ENCODE measurements around the gene ZNF571.

Gene ZNF571

GRCh38 chr19:37551129-37551993 is 43.2 kb downstream of the ZNF571 start:
- peak overlapping the region; percentile 43 for H3K27ac ChIP-seq (ENCODE audit: insufficient read depth, low read length, poor library complexity, severe bottlenecking)
- H3K36me3 ChIP-seq (ENCODE audit: control insufficient read depth, insufficient read depth, low read length), result no peaks in the 10 kb centered on the region
- H3K27me3 ChIP-seq (replicated peaks; ENCODE audit: control insufficient read depth, insufficient read depth, low read length, poor library complexity, severe bottlenecking), result no peaks in the 10 kb centered on the region
- peaks cover 59% of the 10 kb centered on the region for H3K9me3 ChIP-seq (ENCODE audit: control insufficient read depth, low read length)
- no peaks in the 10 kb centered on the region for H3K4me1 ChIP-seq (ENCODE audit: control insufficient read depth, insufficient read depth, low read length, poor library complexity, severe bottlenecking)
- peak; percentile 11 to 47 (median 36) for DNase-seq
- H3K4me3 ChIP-seq (ENCODE audit: insufficient read depth, low read depth, low read length, poor library complexity, severe bottlenecking), result peak overlapping the region; percentile 53

DNA sequence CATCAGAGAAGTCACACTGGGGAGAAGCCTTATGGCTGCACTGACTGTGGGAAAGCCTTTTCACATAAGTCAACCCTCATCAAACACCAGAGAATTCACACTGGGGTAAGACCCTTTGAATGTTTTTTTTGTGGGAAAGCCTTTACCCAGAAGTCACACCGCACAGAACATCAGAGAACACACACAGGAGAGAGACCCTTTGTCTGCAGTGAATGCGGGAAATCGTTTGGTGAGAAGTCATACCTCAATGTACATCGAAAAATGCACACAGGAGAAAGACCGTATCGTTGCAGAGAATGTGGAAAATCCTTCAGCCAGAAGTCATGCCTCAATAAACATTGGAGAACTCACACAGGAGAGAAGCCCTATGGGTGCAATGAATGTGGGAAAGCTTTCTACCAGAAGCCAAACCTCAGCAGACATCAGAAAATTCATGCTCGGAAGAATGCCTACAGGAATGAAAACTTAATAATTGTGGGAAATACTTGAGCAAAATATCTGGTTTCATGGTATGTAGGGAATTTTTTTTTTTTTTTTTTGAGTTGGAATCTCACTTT is 57.1 kb downstream of the ZNF571 start:
- Histone ChIP-seq H3K27ac (ENCODE audit: insufficient read depth, low read length, poor library complexity, severe bottlenecking) (no peak overlapping the region), H3K27me3 (replicated peaks; ENCODE audit: control insufficient read depth, insufficient read depth, low read length, poor library complexity, severe bottlenecking) (no peaks in the 10 kb centered on the region), H3K36me3 (ENCODE audit: control insufficient read depth, insufficient read depth, low read length) (peaks cover 42% of the 10 kb centered on the region), H3K4me3 (ENCODE audit: insufficient read depth, low read depth, low read length, poor library complexity, severe bottlenecking) (no peak overlapping the region), H3K9me3 (ENCODE audit: control insufficient read depth, low read length) (peaks cover 49% of the 10 kb centered on the region), H3K4me1 (ENCODE audit: control insufficient read depth, insufficient read depth, low read length, poor library complexity, severe bottlenecking) (no peaks in the 10 kb centered on the region)
- DNase-seq, result no peak

DNA sequence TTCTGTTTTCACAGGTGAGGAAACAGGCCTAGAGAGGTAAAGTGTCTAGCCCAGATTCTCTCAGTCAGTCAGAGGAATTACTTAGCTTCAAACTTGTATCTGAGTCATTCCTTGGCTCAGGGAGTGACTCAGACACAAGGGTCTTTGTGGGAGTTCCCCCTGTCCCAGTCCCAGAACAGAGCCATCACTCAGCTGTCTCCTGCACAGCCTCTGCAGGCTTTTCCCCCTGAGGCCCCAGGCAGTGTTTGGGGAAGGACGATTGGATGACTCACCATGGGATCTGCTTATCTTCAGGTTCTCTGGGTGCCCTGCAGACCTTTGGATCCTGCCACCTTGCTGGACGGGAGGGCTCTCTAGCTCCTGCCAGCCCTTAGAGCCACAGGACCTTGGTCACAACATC is 74.7 kb downstream of the ZNF571 start:
- H3K4me1 ChIP-seq (ENCODE audit: control insufficient read depth, insufficient read depth, low read length, poor library complexity, severe bottlenecking), result no peaks in the 10 kb centered on the region
- H3K36me3 ChIP-seq (ENCODE audit: control insufficient read depth, insufficient read depth, low read length), result peaks cover 32% of the 10 kb centered on the region
- peaks cover 3% of the 10 kb centered on the region for H3K9me3 ChIP-seq (ENCODE audit: control insufficient read depth, low read length)
- H3K4me3 ChIP-seq (ENCODE audit: insufficient read depth, low read depth, low read length, poor library complexity, severe bottlenecking), result no peak overlapping the region
- no peak for DNase-seq
- H3K27ac ChIP-seq (ENCODE audit: insufficient read depth, low read length, poor library complexity, severe bottlenecking), result no peak overlapping the region
- no peaks in the 10 kb centered on the region for H3K27me3 ChIP-seq (replicated peaks; ENCODE audit: control insufficient read depth, insufficient read depth, low read length, poor library complexity, severe bottlenecking)
